Esophagus muscularis mucosa (tissue), 4 donors: Measurements from ENCODE around the gene MEGF6. TPM values are rescaled to one million over a fixed set of nuclear protein-coding genes. Genes with fewer than 3 reads are reported as not detected.

Source experiments
- DNase-seq: peaks from one replicate; pipeline ENCODE4 v3.0.0-alpha.2; 2017; ENCODE audit errors: extremely low spot score
- H3K27ac ChIP-seq, 4 donors: fragments of 200-600 bp; sonication (generic); replicated peaks in 1 of 4; 1 replicate in 3 of 4; 2 replicates in 1 of 4; pipeline ENCODE4 v1.5.1; 2016 to 2019; ENCODE audit warnings: mild to moderate bottlenecking in 1 of 4
- H3K27me3 ChIP-seq, 4 donors: fragments of 200-600 bp; sonication (generic); one replicate each; pipeline versions ENCODE4 v1.5.1 to v1.6.0; 2016 to 2019
- H3K36me3 ChIP-seq, 4 donors: fragments of 200-600 bp; sonication (generic); one replicate each; pipeline ENCODE4 v1.5.1; 2016 to 2019
- H3K4me1 ChIP-seq, 4 donors: fragments of 200-600 bp; sonication (generic); one replicate each; pipeline ENCODE4 v1.5.1; 2016 to 2019
- H3K4me3 ChIP-seq, 4 donors: fragments of 200-600 bp; sonication (generic); 1 replicate in 2 of 4; 2 replicates in 2 of 4; pipeline ENCODE4 v1.5.1; 2016 to 2019; ENCODE audit warnings: mild to moderate bottlenecking in 4 of 4, moderate library complexity in 1 of 4
- H3K9me3 ChIP-seq, 4 donors: fragments of 200-600 bp; sonication (generic); 1 replicate in 3 of 4; 2 replicates in 1 of 4; pipeline ENCODE4 v1.5.1; 2016 to 2019
- CTCF ChIP-seq, 3 experiments: fragments of 200-600 bp in 2 of 3; fragments of 450-650 bp in 1 of 3; sonication (generic) in 2 of 3; IDR thresholded peaks; one replicate each; pipeline ENCODE4 v1.5.1; 2017 to 2019; ENCODE audit warnings: antibody characterized with exemption in 3 of 3, mild to moderate bottlenecking in 2 of 3, moderate library complexity in 1 of 3
- EP300 ChIP-seq: sonication (generic); formaldehyde crosslinking; IDR thresholded peaks from one replicate; pipeline ENCODE4 v1.6.1; 2017; ENCODE audit warnings: antibody characterized with exemption
- POLR2A ChIP-seq: fragments of 450-650 bp; IDR thresholded peaks from one replicate; pipeline ENCODE4 v1.6.1; 2017; ENCODE audit warnings: antibody characterized with exemption, moderate library complexity, mild to moderate bottlenecking, low read depth
- POLR2AphosphoS5 ChIP-seq, 2 donors: sonication (generic); formaldehyde crosslinking; IDR thresholded peaks; one replicate each; pipeline ENCODE4 v1.6.1; 2017; ENCODE audit warnings: antibody characterized with exemption in 2 of 2
- WGBS: methylation state at CpG from one replicate; pipeline ENCODE4 v1.1.5; 2018; 5-methylcytosine and 5-hydroxymethylcytosine counted together
- intact Hi-C: fragments of 100-400 bp; cut with DNase I; formaldehyde crosslinking; loops from one replicate; pipeline ENCODE4 v1.15.1; 2023
- total RNA-seq, 4 donors: library from RNA; depleted of rRNA; stranded (reverse); fragments of >200 nt; gene quantifications; one replicate each; pipeline versions ENCODE4 v1.1.0 to v1.2.1, GENCODE V29; 2016

MEGF6 gene
- total RNA-seq, 4 donors from 2014 or later: 9.3 to 18.1 (median 12.7) TPM

GRCh38 chr1:3530086-3530925 is 81.0 kb downstream of the MEGF6 start:
- Histone ChIP-seq H3K9me3 (no peaks in the 10 kb centered on the region), H3K4me1 (peaks cover 18 to 32% (median 26%) of the 10 kb centered on the region in 4 donors), H3K27ac (peak overlapping the region; percentile 61 to 85 (median 74)), H3K27me3 (peaks cover 0 to 51% (median 0%) of the 10 kb centered on the region in 4 donors), H3K36me3 (peaks cover 0 to 2% (median 0%) of the 10 kb centered on the region in 4 donors), H3K4me3 (peak overlapping the region; percentile 61 to 78 (median 67))
- intact Hi-C loops: no loop called here
- no peak for TF ChIP-seq EP300
- no peak for TF ChIP-seq CTCF (IDR thresholded peaks at IDR 0.05)
- 25% methylated on average over 19 of the region's 32 CpGs for WGBS
- DNase-seq: no peak

- DNase-seq: no peak
- intact Hi-C loops: no loop called here
- no peaks in the 10 kb centered on the region for H3K9me3 ChIP-seq
- H3K4me3 ChIP-seq: peak overlapping the region in 1 of 4 donors; percentile 72
- no peak overlapping the region for H3K27ac ChIP-seq
- H3K36me3 ChIP-seq: peaks cover 0 to 2% (median 0%) of the 10 kb centered on the region in 4 donors
- peaks cover 18 to 32% (median 26%) of the 10 kb centered on the region in 4 donors for H3K4me1 ChIP-seq
- 61% methylated on average over 11 of the region's 17 CpGs for WGBS
- TF ChIP-seq CTCF (IDR thresholded peaks at IDR 0.05) (no peak), POLR2AphosphoS5 (IDR thresholded peaks at IDR 0.05) (no peak), EP300 (no peak)
- peaks cover 0 to 56% (median 0%) of the 10 kb centered on the region in 4 donors for H3K27me3 ChIP-seq
These were observed 82.1 kb downstream of the MEGF6 start for GRCh38 chr1:3529099-3529729.

GRCh38 chr1:3527774-3528173 is 83.5 kb downstream of the MEGF6 start:
- WGBS: 85% methylated on average over 10 of the region's 12 CpGs
- Histone ChIP-seq H3K27ac (no peak overlapping the region), H3K4me3 (no peak overlapping the region), H3K4me1 (peaks cover 18 to 32% (median 26%) of the 10 kb centered on the region in 4 donors), H3K27me3 (peaks cover 0 to 56% (median 0%) of the 10 kb centered on the region in 4 donors), H3K9me3 (no peaks in the 10 kb centered on the region), H3K36me3 (peaks cover 0 to 7% (median 3%) of the 10 kb centered on the region in 4 donors)
- TF ChIP-seq POLR2AphosphoS5 (IDR thresholded peaks at IDR 0.05): no peak
- TF ChIP-seq EP300: no peak
- no peak for TF ChIP-seq CTCF (IDR thresholded peaks at IDR 0.05)
- no peak for TF ChIP-seq POLR2A
- no peak for DNase-seq
- intact Hi-C loops: no loop called here

- Histone ChIP-seq H3K4me3 (no peak overlapping the region), H3K4me1 (peaks cover 14 to 20% (median 18%) of the 10 kb centered on the region in 4 donors), H3K36me3 (peaks cover 0 to 13% (median 3%) of the 10 kb centered on the region in 4 donors), H3K27me3 (peaks cover 0 to 50% (median 0%) of the 10 kb centered on the region in 4 donors), H3K27ac (no peak overlapping the region), H3K9me3 (no peaks in the 10 kb centered on the region)
- WGBS: 87% methylated on average over 12 of the region's 24 CpGs
- TF ChIP-seq POLR2AphosphoS5 (IDR thresholded peaks at IDR 0.05) (no peak), EP300 (no peak), POLR2A (no peak), CTCF (IDR thresholded peaks at IDR 0.05) (no peak)
- no peak for DNase-seq
- intact Hi-C loops: no loop called here
These were observed 85.5 kb downstream of the MEGF6 start for GRCh38 chr1:3525551-3526482.
